Mucosa of gallbladder (tissue), 1 donor: Measurements from ENCODE around the gene MTMR6. TPM values are rescaled to one million over a fixed set of nuclear protein-coding genes. Genes with fewer than 3 reads are reported as not detected.

ENCODE experiments used
- DNase-seq: peaks from one replicate; pipeline ENCODE4 v3.0.0-alpha.2; 2020; ENCODE audit warnings: low spot score
- total RNA-seq: library from RNA; stranded (reverse); gene quantifications from one replicate; pipeline ENCODE4 v1.2.1, GENCODE V29; 2021
- donor health status: DM: no; HTN: no; CAD: no.

MTMR6 gene
- total RNA-seq, 1 donor from 2014 or later = 14.0 TPM

DNA sequence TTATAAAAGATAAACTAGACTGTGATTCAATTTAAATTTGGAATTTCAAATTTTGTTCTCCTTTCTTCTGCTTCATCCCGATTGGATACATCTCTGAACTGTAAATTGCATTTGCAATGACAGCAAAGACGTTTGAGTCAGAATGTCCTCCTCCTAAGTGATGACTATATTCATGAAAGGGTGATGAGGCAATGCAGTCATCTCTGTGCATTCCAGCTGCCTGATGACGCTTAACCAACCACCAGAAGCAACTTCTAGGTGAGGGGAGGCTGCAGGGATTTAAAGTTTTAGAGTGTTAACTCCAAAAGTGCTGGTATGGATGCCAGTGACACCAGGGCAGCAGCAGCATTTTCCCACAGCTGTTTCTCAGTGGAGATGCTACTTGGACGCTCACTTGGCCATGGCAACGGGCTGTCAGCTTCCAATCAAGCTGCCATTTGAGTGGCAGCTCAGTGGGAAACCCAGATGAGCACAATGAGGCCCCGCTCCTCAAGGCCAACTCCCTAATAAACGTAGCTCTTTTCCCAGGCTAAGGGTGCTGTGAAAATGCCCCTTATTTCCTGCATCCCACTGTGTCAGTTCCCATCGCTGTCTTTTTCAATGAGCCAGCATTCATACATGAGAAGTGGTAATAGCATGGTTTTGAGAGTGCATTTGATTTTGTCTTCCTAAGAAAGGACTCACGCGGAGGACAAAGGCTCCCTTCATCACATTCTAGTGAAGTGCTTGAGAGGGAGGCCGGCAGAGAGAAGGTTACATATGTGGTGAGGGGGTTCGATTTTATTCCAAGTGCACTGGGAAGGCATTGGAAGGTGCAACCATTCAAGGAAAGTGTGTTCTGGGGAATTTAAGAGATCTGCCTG is 70.0 kb downstream of the MTMR6 start:
- no peak for DNase-seq

DNA sequence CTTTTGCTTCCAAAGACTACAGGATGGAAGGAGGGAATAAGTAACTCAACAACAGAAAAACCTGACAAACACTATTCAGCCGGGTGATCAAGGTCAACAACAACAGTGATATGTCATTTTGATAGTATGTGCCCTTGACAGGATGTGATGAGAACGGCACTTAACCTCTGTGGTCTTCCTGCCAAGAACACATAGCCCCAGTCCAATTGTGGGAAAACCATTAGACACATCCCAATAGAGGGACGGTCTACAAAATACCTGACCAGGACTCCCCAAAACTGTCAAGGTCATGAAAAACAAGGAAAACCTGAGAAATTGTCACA is 72.1 kb downstream of the MTMR6 start:
- DNase-seq = no peak

DNA sequence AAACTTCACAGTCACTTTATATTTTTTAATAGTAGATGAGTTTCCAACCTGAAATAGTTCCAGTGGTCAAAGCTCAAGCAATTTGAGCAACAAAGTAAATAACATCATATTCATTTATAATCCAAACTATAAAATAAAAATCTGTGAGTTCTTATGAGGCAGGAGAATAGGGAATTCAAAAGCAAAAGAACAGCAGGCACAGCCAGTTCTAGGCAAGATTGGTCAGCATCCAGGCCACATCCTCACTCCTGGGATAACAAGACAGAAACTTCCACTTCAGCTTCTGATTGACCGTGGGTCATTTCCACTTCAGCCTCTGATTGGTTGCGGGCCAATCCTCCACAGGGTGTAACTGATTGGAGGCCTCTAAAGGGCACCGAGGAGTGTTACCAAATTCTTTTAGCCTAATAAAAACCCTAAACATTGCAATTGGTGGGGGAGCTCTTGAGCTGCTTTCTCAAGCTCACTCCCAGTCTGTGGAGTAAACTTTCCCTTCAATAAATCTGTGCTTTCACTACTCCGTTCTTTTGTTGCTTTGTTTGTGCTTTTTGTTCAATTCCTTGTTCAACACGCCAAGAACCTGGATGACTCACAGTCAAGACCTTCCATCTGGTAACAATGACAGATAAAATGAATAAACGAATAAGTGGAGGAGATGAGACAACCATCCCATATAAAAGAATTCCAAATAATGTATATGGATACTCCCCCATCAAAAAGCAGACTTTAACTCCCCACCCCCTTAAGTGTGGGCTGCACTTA is 72.6 kb downstream of the MTMR6 start:
- DNase-seq = no peak

DNA sequence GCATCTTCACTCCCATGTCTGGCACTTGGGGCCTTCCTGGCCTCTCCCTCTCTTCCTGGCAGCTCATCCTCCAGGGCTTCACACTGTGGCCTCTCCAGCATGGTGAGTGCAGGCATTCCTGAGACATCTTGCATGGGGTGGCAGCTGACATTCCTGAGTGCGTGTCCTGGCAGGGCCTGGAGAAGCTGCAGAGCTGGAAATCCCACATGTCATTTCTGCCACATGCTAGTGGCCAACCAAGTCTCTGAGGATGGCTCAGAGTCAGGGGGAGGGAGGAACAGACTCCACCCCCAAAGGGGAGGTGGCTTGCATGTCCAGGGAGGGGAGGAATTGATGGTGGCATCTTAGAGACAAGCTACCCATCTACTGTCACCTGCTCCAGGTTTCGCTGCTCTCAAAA is 73.6 kb downstream of the MTMR6 start:
- no peak for DNase-seq

DNA sequence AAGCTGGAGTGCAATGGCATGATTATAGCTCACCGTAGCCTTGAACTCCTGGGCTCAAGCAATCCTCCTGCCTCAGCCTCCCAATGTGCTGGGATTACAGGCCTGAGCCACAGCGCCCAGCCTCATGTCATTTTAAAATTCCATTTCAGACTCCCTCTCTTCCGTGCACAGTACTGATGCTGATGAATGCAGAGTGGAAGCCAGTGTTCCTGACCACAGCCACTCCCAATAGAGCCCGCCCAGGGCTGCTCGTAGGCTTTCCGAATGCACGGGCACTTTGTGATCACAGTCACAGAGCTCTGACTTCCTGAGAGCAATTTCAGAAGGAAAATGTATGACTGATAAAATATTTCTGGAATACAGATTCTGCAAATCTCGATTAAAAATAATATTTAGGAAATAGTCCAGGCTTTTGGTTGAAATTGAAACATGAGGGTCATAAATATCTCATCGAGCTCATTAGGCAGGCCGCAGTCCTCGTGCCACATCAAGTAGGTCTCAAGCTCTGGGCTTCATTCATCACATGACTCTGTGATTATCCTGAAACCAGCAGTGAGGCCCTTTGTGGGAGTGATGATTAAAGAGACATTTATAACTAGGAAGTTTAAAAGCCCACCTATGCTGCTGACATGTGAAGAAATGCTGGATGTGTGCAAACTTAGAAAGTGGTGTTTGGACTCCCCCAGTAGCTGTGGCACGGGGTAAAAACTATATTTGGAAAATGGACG is 76.3 kb downstream of the MTMR6 start:
- no peak for DNase-seq

DNA sequence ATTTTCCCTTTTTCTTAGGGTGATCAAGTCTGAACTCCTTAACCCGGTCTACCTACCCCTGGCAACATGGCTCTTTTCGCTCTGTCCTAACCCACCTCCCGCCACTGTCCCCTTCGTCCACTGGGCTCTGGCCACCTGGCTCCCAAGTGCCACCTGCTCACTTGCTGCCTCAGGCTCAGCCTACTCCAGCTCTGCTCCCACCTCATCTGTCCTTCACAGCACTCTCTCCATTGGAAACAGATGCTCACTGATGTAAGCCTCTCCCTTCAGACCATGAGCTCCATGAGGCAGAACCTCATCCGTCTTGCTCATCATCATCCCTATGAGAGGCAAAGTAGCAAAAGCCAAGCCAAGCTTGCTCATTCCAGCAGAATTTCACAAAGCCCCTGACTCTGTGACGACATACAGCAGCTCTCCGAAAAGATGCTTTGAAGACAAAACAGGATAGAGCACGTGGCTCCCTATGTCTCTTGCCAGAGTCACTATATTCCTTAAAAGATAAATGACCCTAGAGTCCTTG is 79.9 kb downstream of the MTMR6 start:
- no peak for DNase-seq

DNA sequence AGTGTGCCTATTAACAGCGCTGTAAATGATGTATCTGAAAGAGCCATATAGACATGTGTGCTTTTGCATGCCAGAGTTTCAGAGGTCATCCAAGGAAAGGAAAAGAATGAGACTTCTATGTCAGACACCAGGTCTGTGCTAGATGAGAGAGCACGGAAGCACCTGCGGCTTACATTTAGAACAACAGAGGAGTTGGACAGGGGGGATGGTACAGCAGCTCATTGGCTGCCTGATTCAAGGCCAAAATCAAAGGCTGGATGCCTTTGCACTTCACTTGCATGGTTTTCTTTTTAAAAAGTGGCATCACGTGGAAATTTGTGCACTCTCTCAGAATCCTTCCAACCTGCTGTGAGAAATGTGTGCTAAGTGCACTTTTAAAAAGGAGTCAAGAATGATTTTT is 82.4 kb downstream of the MTMR6 start:
- no peak for DNase-seq

DNA sequence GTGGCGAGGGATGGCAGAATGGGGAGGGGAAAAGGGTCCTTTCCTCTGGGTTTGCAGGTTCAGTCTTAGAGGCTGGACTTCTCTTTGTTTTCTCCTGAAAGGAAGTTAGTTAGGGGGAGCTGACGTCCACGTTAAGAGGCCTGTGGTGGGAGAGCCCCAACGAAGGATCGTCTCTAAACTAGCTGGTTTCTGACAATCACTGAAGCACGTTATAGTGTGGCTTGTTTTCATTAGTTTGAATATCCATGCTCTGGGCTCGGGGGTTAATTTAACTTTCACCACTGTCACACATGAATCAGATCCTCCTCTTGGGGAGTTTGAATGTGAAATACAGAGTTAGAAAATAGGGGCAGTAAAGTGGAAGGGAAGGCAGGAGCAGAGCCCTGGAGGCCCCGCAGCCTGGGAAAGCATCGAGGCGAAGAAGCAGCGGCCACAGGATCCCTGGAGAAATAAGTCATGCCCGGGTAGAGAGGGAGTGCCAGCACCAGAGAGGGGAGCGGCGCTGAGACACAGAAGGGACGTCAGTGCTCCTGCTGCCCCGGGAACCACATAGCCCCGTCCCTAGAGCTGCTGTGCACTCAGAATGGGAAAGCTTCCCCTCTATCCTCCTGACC is 84.1 kb downstream of the MTMR6 start:
- no peak for DNase-seq

DNA sequence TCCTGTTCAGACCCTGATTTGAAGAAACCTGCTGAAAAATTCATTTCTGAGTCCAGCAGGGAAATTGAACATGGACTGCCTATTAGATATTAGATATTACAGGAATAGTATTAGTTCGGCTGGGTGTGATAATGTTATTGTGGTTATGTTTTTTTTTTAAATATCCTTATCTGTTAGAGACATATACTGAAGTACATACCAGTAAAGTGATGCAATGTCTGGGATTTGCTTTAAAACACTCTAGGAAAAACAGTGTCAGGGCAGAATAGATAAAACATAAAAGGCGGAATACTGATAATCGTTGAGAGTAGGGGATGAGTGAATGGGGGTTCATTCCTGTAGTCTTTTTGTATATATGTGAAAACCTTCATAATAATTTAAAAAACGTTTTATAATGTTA is 86.5 kb downstream of the MTMR6 start:
- DNase-seq = no peak

DNA sequence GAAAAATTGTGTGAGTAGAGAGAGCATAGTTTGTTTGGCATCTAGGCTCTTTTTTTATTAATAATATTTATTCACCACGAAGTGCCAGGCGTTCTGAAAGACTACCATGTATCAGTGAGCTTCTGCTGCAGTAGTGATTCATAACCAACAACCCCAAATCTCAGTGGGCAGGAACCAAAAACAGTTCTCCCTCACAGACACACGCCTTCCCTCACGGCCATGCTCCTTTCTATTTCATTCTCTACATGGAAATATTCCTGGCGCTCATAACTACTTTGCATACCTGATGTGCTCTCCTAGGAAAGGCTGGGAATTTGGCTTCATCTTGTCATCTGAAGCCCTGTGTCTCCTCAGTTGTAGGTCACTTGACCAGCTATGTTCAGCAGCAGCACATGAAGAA is 88.6 kb downstream of the MTMR6 start:
- no peak for DNase-seq

DNA sequence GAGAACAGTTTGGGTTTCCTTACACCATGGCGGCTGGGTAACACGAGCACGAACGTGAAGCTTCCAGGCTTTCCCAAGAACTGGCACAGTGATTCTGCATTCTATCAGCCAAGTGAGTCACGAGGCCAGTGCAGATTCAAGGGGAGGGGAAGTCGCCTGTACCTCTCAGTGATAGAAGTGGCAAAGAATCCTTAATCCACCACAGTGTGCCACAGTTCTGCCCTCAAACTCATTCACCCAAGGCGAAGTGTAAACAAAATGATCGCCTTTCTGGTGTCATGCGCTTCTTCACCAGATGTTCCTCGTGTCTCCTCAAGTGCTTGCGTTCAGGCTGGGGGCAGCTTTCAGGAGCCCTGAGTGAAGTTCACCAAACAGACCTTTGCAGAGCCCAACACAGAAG is 90.3 kb downstream of the MTMR6 start:
- DNase-seq = no peak

Other genes starting within 250 kb of the MTMR6 start
- gene PABPC3, start 191.4 kb downstream of the MTMR6 start, total RNA-seq = 0.14 TPM
- gene AMER2, start 115.2 kb downstream of the MTMR6 start, total RNA-seq = not detected
- 34.0 TPM for gene NUP58, start 14.1 kb upstream of the MTMR6 start, total RNA-seq
- gene ATP8A2, start 84.5 kb upstream of the MTMR6 start, total RNA-seq = 0.29 TPM